ENCODE data around the gene MDN1.

MDN1 gene

DNA sequence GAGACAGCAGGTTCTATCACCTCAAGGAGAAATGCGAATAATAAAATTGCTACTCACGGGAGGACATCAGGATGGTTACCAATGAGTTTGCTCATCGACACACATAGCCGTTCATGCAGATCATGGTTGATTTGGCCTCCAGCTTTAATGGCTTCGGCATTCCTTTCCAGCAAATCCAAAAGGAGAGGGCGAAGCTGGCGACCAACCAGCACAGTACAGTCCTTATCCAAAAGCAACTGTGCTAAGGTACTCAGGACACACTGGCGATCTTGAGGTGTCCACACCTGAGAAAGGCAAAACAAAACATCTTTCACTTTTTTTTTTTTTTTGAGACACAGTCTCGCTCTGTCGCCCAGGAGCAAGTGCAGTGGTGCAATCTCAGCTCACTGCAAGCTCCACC, 16.3 kb downstream of the MDN1 start:
- TF ChIP-seq, protein P1, sequence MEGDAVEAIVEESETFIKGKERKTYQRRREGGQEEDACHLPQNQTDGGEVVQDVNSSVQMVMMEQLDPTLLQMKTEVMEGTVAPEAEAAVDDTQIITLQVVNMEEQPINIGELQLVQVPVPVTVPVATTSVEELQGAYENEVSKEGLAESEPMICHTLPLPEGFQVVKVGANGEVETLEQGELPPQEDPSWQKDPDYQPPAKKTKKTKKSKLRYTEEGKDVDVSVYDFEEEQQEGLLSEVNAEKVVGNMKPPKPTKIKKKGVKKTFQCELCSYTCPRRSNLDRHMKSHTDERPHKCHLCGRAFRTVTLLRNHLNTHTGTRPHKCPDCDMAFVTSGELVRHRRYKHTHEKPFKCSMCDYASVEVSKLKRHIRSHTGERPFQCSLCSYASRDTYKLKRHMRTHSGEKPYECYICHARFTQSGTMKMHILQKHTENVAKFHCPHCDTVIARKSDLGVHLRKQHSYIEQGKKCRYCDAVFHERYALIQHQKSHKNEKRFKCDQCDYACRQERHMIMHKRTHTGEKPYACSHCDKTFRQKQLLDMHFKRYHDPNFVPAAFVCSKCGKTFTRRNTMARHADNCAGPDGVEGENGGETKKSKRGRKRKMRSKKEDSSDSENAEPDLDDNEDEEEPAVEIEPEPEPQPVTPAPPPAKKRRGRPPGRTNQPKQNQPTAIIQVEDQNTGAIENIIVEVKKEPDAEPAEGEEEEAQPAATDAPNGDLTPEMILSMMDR (IDR thresholded peaks at IDR 0.05; ENCODE audit: low read depth, low read length), result no peak
- Histone ChIP-seq H3K9me3 (no peaks in the 10 kb centered on the region), H3K4me3 (ENCODE audit: low read depth, low read length) (no peak overlapping the region), H3K4me1 (no peaks in the 10 kb centered on the region), H3K27me3 (no peaks in the 10 kb centered on the region), H3K36me3 (peaks cover 16% of the 10 kb centered on the region)
- no peak for DNase-seq

- Histone ChIP-seq H3K36me3 (peaks cover 20% of the 10 kb centered on the region), H3K27me3 (no peaks in the 10 kb centered on the region), H3K9me3 (no peaks in the 10 kb centered on the region), H3K4me3 (ENCODE audit: low read depth, low read length) (no peak overlapping the region), H3K4me1 (no peaks in the 10 kb centered on the region)
- no peak for DNase-seq
- TF ChIP-seq, protein P1 (IDR thresholded peaks at IDR 0.05; ENCODE audit: low read depth, low read length), result no peak
Observed at GRCh38 chr6:89799756-89800155, 19.8 kb downstream of the MDN1 start.

DNA sequence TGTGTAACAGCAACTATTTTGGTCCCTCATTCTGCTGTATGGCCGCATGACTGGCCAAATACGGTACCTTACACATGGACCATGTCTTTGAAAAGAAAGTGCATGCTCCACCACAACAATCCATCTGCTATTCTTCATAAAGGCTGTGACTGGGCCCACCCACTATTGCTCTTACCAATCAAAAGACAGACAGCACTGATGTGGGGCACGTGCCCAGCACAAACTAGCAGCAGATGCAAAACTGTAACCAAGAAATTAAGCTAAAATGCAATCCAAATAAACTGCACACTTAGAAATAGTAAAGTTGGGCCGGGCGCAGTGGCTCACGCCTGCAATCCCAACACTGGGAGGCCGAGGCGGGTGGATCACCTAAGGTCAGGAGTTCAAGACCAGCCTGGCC, 20.5 kb downstream of the MDN1 start:
- H3K27me3 ChIP-seq, result no peaks in the 10 kb centered on the region
- no peaks in the 10 kb centered on the region for H3K4me1 ChIP-seq
- H3K9me3 ChIP-seq, result no peaks in the 10 kb centered on the region
- H3K36me3 ChIP-seq, result peaks cover 23% of the 10 kb centered on the region
- TF ChIP-seq, protein P1 (IDR thresholded peaks at IDR 0.05; ENCODE audit: low read depth, low read length), result no peak
- no peak for DNase-seq
- H3K4me3 ChIP-seq (ENCODE audit: low read depth, low read length), result no peak overlapping the region

DNA sequence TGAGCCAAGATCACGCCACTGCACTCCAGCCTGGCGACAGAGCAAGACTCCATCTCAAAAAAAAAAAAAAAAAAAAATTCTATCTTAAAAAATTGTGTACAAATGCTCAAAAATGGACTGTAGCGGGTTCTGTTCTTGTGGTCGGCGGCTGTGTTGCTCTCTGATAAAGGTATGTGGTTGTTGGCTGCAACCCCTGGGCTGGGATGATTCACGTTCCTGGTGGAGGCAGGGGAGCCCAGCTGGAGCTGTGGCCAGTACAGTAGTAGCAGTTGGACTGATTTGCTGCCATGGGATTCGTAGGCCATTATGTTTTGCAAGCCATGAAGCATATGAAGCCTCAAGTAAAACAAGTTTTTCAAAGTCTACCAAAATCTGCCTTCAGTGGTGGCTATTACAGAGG, 22.3 kb downstream of the MDN1 start:
- peaks cover 32% of the 10 kb centered on the region for H3K36me3 ChIP-seq

DNA sequence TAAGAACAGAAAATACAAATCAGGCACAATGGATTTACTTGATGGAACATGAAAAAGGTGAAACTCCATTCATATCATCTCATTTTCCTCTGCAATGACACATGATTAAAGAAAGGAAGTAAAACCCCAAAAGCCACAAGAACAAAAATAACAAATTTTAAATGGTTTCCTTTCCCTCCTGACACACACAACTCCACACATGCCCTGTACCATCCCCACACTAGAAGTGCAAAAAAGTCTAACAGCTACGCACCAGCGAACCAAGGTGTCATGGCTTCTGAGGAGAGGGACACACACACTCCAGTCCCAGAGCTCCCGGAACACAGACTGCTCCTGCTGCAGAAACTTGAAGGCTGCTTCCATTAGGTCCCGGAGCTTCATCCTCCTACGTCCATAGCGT, 25.3 kb downstream of the MDN1 start:
- no peak overlapping the region for H3K4me3 ChIP-seq (ENCODE audit: low read depth, low read length)

More for the DNA sequence above, 22.3 kb downstream of the MDN1 start:
- Histone ChIP-seq H3K4me1 (no peaks in the 10 kb centered on the region), H3K4me3 (ENCODE audit: low read depth, low read length) (no peak overlapping the region), H3K27me3 (no peaks in the 10 kb centered on the region), H3K9me3 (no peaks in the 10 kb centered on the region)
- TF ChIP-seq, protein P1 (IDR thresholded peaks at IDR 0.05; ENCODE audit: low read depth, low read length), result no peak
- DNase-seq, result no peak

GRCh38 chr6:89793586-89793985, 26.0 kb downstream of the MDN1 start:
- TF ChIP-seq, protein P1 (IDR thresholded peaks at IDR 0.05; ENCODE audit: low read depth, low read length), result no peak
- Histone ChIP-seq H3K4me1 (no peaks in the 10 kb centered on the region), H3K4me3 (ENCODE audit: low read depth, low read length) (no peak overlapping the region), H3K9me3 (no peaks in the 10 kb centered on the region), H3K36me3 (peaks cover 57% of the 10 kb centered on the region), H3K27me3 (no peaks in the 10 kb centered on the region)
- DNase-seq, result no peak

More for the DNA sequence above, 25.3 kb downstream of the MDN1 start:
- DNase-seq, result no peak
- TF ChIP-seq, protein P1 (IDR thresholded peaks at IDR 0.05; ENCODE audit: low read depth, low read length), result no peak
- Histone ChIP-seq H3K9me3 (no peaks in the 10 kb centered on the region), H3K27me3 (no peaks in the 10 kb centered on the region), H3K36me3 (peaks cover 56% of the 10 kb centered on the region), H3K4me1 (no peaks in the 10 kb centered on the region)
